Measurements from ENCODE around the gene ORAI3. TPM values are rescaled to one million over a fixed set of nuclear protein-coding genes. Genes with fewer than 3 reads are reported as not detected.

Gene ORAI3
- polyA plus RNA-seq, 1 of the 3 experiments (the other 2 are of a cell fraction) = 29.0 TPM

GRCh38 chr16:31003744-31004143, 54.9 kb downstream of the ORAI3 start:
- Histone ChIP-seq H3K36me3 (replicated peaks in 1 of 2; ENCODE audit: control insufficient read depth in 1 of 2, insufficient read depth in 2 of 2, low read length in 1 of 2) (peaks cover 0 to 2% of the 10 kb centered on the region in 2 experiments), H3K9me2 (no peaks in the 10 kb centered on the region), H3K4me2 (no peak overlapping the region), H2AFZ (ENCODE audit: low read depth) (no peak overlapping the region), H3K9me3 (no peaks in the 10 kb centered on the region), H3K27ac (ENCODE audit: low read depth in 2 of 2, low read length in 1 of 2) (no peak overlapping the region), H3K9ac (no peak overlapping the region), H3K4me1 (ENCODE audit: control insufficient read depth in 1 of 2, insufficient read depth in 2 of 2, low read depth in 1 of 2, low read length in 1 of 2) (peaks cover 9% of the 10 kb centered on the region in 2 experiments; a peak in 2 of 4 replicates), H3K79me2 (ENCODE audit: insufficient read depth) (peaks cover 31% of the 10 kb centered on the region; the same call in 1 of the 2 replicates), H4K20me1 (ENCODE audit: insufficient read depth) (no peaks in the 10 kb centered on the region), H3K27me3 (ENCODE audit: insufficient read depth) (no peaks in the 10 kb centered on the region), H3K4me3 (ENCODE audit: low read depth in 2 of 2, low read length in 1 of 2) (no peak overlapping the region), H3F3A (replicated peaks; ENCODE audit: insufficient read depth) (peaks cover 17% of the 10 kb centered on the region)
- DNase-seq = no peak
- TF ChIP-seq GABPA (IDR thresholded peaks at IDR 0.05; ENCODE audit: low read depth) = no peak
- 88% methylated on average over 6 of the region's 6 CpGs for WGBS (ENCODE audit: low lambda C conversion rate)
- ChIA-PET CTCF (interaction anchor here (0.6 to 2.6 kb wide), 3 partner anchors 19 to 452 kb away, joined by 3 to 16 read pairs (median 3); partner anchors contain the start of gene HSD3B7), POLR2A (no interaction called here)

Small RNA genes lying within 50 kb of the gene (small RNA-seq; reads per million reads assigned to genes)
- gene AC135048.1 = 0 reads per million in 7 experiments

Other genes starting within 250 kb of the ORAI3 start
- gene SRCAP, start 249.9 kb upstream of the ORAI3 start, polyA plus RNA-seq (2012; rRNA removed) = 3.7 and 5.6 TPM in 2 replicates
- 45.8 and 54.2 TPM in 2 replicates for gene PHKG2, start 200.6 kb upstream of the ORAI3 start, polyA plus RNA-seq (2012; rRNA removed)
- gene CFAP119, start 187.0 kb upstream of the ORAI3 start, polyA plus RNA-seq (2012; rRNA removed) = 28.4 and 36.5 TPM in 2 replicates
- 49.8 and 57.3 TPM in 2 replicates for gene RNF40, start 186.7 kb upstream of the ORAI3 start, polyA plus RNA-seq (2012; rRNA removed)
- gene ZNF629, start 161.9 kb upstream of the ORAI3 start, polyA plus RNA-seq (2012; rRNA removed) = 4.7 and 5.1 TPM in 2 replicates
- 48.5 and 56.3 TPM in 2 replicates for gene BCL7C, start 55.0 kb upstream of the ORAI3 start, polyA plus RNA-seq (2012; rRNA removed)
- gene CTF1, start 52.5 kb upstream of the ORAI3 start, polyA plus RNA-seq (2012; rRNA removed) = 35.9 and 45.7 TPM in 2 replicates
- gene FBXL19, start 25.5 kb upstream of the ORAI3 start, polyA plus RNA-seq (2012; rRNA removed) = 18.3 and 20.6 TPM in 2 replicates
- gene SETD1A, start 8.7 kb downstream of the ORAI3 start, polyA plus RNA-seq (2012; rRNA removed) = 2.4 and 6.8 TPM in 2 replicates
- gene HSD3B7, start 36.1 kb downstream of the ORAI3 start, polyA plus RNA-seq (2012; rRNA removed) = 12.2 and 12.9 TPM in 2 replicates
- gene STX1B, start 61.6 kb downstream of the ORAI3 start, polyA plus RNA-seq (2012; rRNA removed) = 21.2 and 23.0 TPM in 2 replicates
- 117 TPM in 2 replicates for gene STX4, start 84.5 kb downstream of the ORAI3 start, polyA plus RNA-seq (2012; rRNA removed)
- gene ZNF668, start 125.2 kb downstream of the ORAI3 start, polyA plus RNA-seq (2012; rRNA removed) = 12.4 and 13.6 TPM in 2 replicates
- 2.7 and 3.4 TPM in 2 replicates for gene ZNF646, start 125.4 kb downstream of the ORAI3 start, polyA plus RNA-seq (2012; rRNA removed)
- 3.1 and 4.9 TPM in 2 replicates for gene PRSS53, start 139.9 kb downstream of the ORAI3 start, polyA plus RNA-seq (2012; rRNA removed)
- gene VKORC1, start 145.7 kb downstream of the ORAI3 start, polyA plus RNA-seq (2012; rRNA removed) = 419 and 434 TPM in 2 replicates
- 57.9 and 73.2 TPM in 2 replicates for gene BCKDK, start 159.3 kb downstream of the ORAI3 start, polyA plus RNA-seq (2012; rRNA removed)
- gene KAT8, start 168.6 kb downstream of the ORAI3 start, polyA plus RNA-seq (2012; rRNA removed) = 51.8 and 52.0 TPM in 2 replicates
- gene PRSS8, start 186.7 kb downstream of the ORAI3 start, polyA plus RNA-seq (2012; rRNA removed) = 0.05 and 0.07 TPM in 2 replicates
- 0.36 and 0.49 TPM in 2 replicates for gene PRSS36, start 201.0 kb downstream of the ORAI3 start, polyA plus RNA-seq (2012; rRNA removed)
- 298 and 429 TPM in 2 replicates for gene FUS, start 231.1 kb downstream of the ORAI3 start, polyA plus RNA-seq (2012; rRNA removed)